K562 (cell line): Measurements from ENCODE around the gene MN1. TPM values are rescaled to one million over a fixed set of nuclear protein-coding genes. Genes with fewer than 3 reads are reported as not detected.

Experiments used
- ATAC-seq: fragments of 200-7000 bp; cut with Tn5 transposase; 3 replicates; pipeline ENCODE4 v1.9.1; 2020; ENCODE audit warnings: moderate library complexity
- BruUV-seq: library from RNA; stranded (reverse); fragments of 400-500 nt; replicated peaks from 2 replicates; lab custom pipeline; 2021; lab: Mats Ljungman, UMichigan
- CTCF ChIA-PET: fragments of 300-600 bp; formaldehyde crosslinking; extraction: SDS; loops from one replicate; lab custom pipeline; 2021; ENCODE audit warnings: low intra/inter-chr PET ratio; lab: Yijun Ruan, JAX
- POLR2A ChIA-PET: fragments of 300-600, 350-650 bp; sonication (Branson Sonifier 250); formaldehyde crosslinking; extraction: SDS; loops from one replicate; lab custom pipeline; 2021; ENCODE audit warnings: antibody characterized with exemption, inconsistent platforms; lab: Yijun Ruan, JAX
- DNase-seq, 4 experiments: peaks; one replicate each; pipeline versions ENCODE4 v3.0.0 to v3.0.0-alpha.2; 2011 to 2018; ENCODE audit warnings: low spot score in 3 of 4, mixed read lengths in 3 of 4; ENCODE audit errors: extremely low read depth in 1 of 4
- FAIRE-seq: peaks from 2 replicates; lab custom pipeline; 2011; peaks lifted over from hg19 to GRCh38; lab: Jason Lieb, UNC
- H2AFZ ChIP-seq: 2 replicates; pipeline ENCODE4 v1.6.0; 2011; ENCODE audit warnings: low read depth, low read length, control low read depth, inconsistent platforms
- H3K27ac ChIP-seq: fragments of 200-600 bp; 3 replicates; pipeline ENCODE4 v1.8.0; 2011; ENCODE audit warnings: low read depth, mild to moderate bottlenecking, control low read depth, inconsistent platforms, low read length, moderate library complexity, mixed read lengths; ENCODE audit errors: extremely low read depth
- H3K27me3 ChIP-seq, 2 experiments: fragments of 300-600 bp in 1 of 2; 2 replicates in 1 of 2; 3 replicates in 1 of 2; pipeline versions ENCODE4 v1.6.0 to v1.8.0; 2011; ENCODE audit warnings: inconsistent platforms in 2 of 2, low read length in 2 of 2, mild to moderate bottlenecking in 1 of 2, mixed read lengths in 1 of 2, moderate library complexity in 1 of 2; ENCODE audit not compliant: control insufficient read depth in 2 of 2, insufficient read depth in 2 of 2
- H3K36me3 ChIP-seq: fragments of 300-600 bp; 3 replicates; pipeline ENCODE4 v1.8.0; 2011; ENCODE audit warnings: mild to moderate bottlenecking, low read length, inconsistent platforms; ENCODE audit not compliant: control insufficient read depth, insufficient read depth
- H3K4me1 ChIP-seq, 2 experiments: fragments of 200-600 bp in 1 of 2; replicated peaks in 1 of 2; 2 replicates in 1 of 2; 3 replicates in 1 of 2; pipeline versions ENCODE4 v1.5.1 to v1.8.0; 2011; ENCODE audit warnings: inconsistent platforms in 2 of 2, low read length in 2 of 2, mild to moderate bottlenecking in 1 of 2, mixed read lengths in 1 of 2, moderate library complexity in 1 of 2; ENCODE audit not compliant: control insufficient read depth in 2 of 2, insufficient read depth in 2 of 2
- H3K4me2 ChIP-seq: 2 replicates; pipeline ENCODE4 v1.6.1; 2011; ENCODE audit warnings: low read length, control low read depth, inconsistent platforms, mixed read lengths; ENCODE audit not compliant: insufficient read depth
- H3K4me3 ChIP-seq: fragments of 200-600 bp; sonication (generic), shearing (Covaris generic); 2 replicates; pipeline ENCODE4 v1.5.1; 2016; ENCODE audit warnings: control low read depth, inconsistent platforms
- H3K79me2 ChIP-seq: fragments of 200-600 bp; 3 replicates; pipeline ENCODE4 v1.8.0; 2011; ENCODE audit warnings: low read length, inconsistent platforms; ENCODE audit not compliant: control insufficient read depth, insufficient read depth
- H3K9ac ChIP-seq, 2 experiments: 2 replicates each; pipeline versions ENCODE4 v1.6.0 to v1.6.1; 2011; ENCODE audit warnings: low read depth in 2 of 2, low read length in 2 of 2, control low read depth in 1 of 2, inconsistent platforms in 1 of 2, mild to moderate bottlenecking in 1 of 2, mixed read lengths in 1 of 2; ENCODE audit not compliant: insufficient read depth in 1 of 2
- H3K9me1 ChIP-seq: one replicate; pipeline ENCODE4 v1.6.0; 2011; ENCODE audit warnings: inconsistent platforms, mild to moderate bottlenecking, low read length, moderate library complexity; ENCODE audit not compliant: control insufficient read depth, insufficient read depth
- H3K9me3 ChIP-seq: replicated peaks from 2 replicates; pipeline ENCODE4 v1.5.1; 2011; ENCODE audit warnings: low read depth, low read length, inconsistent platforms; ENCODE audit not compliant: control insufficient read depth, insufficient read depth
- H4K20me1 ChIP-seq: replicated peaks from 2 replicates; pipeline ENCODE4 v1.6.1; 2011; ENCODE audit warnings: low read length, inconsistent platforms, mixed read lengths; ENCODE audit not compliant: control insufficient read depth, insufficient read depth
- PBX2 ChIP-seq, 2 experiments: IDR thresholded peaks in 1 of 2; conservative IDR thresholded peaks in 1 of 2; 2 replicates each; pipeline ENCODE4 v1.6.1; 2016; ENCODE audit warnings: low read depth in 2 of 2, mild to moderate bottlenecking in 1 of 2, missing compliant biosample characterization in 1 of 2, missing genetic modification characterization in 1 of 2, moderate library complexity in 1 of 2
- YY1 ChIP-seq, 3 experiments: IDR thresholded peaks; 2 replicates each; pipeline ENCODE4 v1.6.1; 2011; ENCODE audit warnings: low read length in 2 of 3, mild to moderate bottlenecking in 2 of 3, moderate library complexity in 2 of 3, borderline replicate concordance in 1 of 3, control low read depth in 1 of 3, low read depth in 1 of 3; ENCODE audit not compliant: insufficient read depth in 3 of 3, insufficient replicate concordance in 2 of 3, control insufficient read depth in 1 of 3, insufficient read length in 1 of 3; ENCODE audit errors: extremely low read depth in 1 of 3
- WGBS: fragments of 100-300 bp; shearing (Covaris generic); methylation state at CpG from one replicate; pipeline ENCODE4 v1.1.6; 2016; ENCODE audit warnings: low coverage, mixed read lengths; ENCODE audit not compliant: insufficient coverage; ENCODE audit errors: missing lambda C conversion rate; 5-methylcytosine and 5-hydroxymethylcytosine counted together
- in situ Hi-C: fragments of 300-500 bp; cut with MboI; formaldehyde crosslinking; loops from 4 replicates; pipeline ENCODE4 v1.15.0; 2018; ENCODE audit warnings: inconsistent platforms, mixed read lengths
- intact Hi-C: fragments of 100-400 bp; cut with micrococcal nuclease; formaldehyde crosslinking; loops from 2 replicates; pipeline ENCODE4 v1.14.2; 2022
- polyA plus RNA-seq, 8 experiments: library from polyadenylated mRNA; depleted of rRNA in 4 of 8; stranded (reverse) in 5 of 8; unstranded in 3 of 8; fragments of >200 nt; fragmentation: Nextera tagmentation in 2 of 8; fragmentation: Illumina TruSeq in 1 of 8; extraction: Ambion mirVana in 2 of 8; extraction: Trizol in 1 of 8; gene quantifications; 2 replicates each; pipeline versions ENCODE4 v1.2.1 to v1.2.3, GENCODE V29; 2011 to 2014; ENCODE audit warnings: inconsistent platforms in 1 of 8, missing spikeins in 1 of 8
- total RNA-seq, 7 experiments: library from RNA; depleted of rRNA in 6 of 7; stranded (reverse); fragments of >200 nt in 6 of 7; fragmentation: Illumina TruSeq in 2 of 7; extraction: Trizol in 2 of 7; gene quantifications; 2 replicates each; pipeline versions ENCODE4 v1.2.1 to v1.2.3, GENCODE V29; 2011 to 2021; ENCODE audit warnings: low replicate concordance in 1 of 7

MN1 gene
- total and polyA plus RNA-seq, 9 of the 15 experiments (the other 6 are each of a cell fraction or from before 2014, with no cell fraction given), result under 0.01 to 0.05 (median 0.03) TPM; not detected in 5

DNA sequence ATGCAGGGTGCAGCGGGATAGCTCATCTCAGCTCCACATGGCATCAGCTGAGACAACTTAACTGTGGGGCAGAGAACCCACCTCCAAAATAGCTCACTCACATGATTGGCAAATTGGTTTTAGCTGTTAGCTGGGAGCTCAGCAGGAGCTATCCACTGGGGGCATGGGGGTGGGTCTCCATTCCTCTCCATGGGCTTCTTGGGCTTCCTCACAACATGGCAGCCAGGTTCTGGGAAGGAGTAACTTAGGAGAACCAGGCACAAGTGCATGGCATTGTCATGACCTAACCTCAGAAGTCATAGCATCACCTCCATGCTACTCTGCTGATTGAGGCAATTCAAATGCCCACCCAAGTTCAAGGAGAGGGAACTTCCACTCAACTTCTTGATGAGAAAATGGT lies 85.5 kb downstream of the MN1 start:
- Histone ChIP-seq H3K4me3 (no peak overlapping the region), H3K9ac (no peak overlapping the region), H3K27ac (no peak overlapping the region), H2AFZ (no peak overlapping the region), H3K9me1 (no peaks in the 10 kb centered on the region)
- BruUV-seq, result no TSS peak
- in situ Hi-C loops, result no loop called here
- no peak for ATAC-seq
- peak in 1 of 3 experiments; percentile 60 for TF ChIP-seq YY1 (IDR thresholded peaks at IDR 0.05; ENCODE audit: borderline replicate concordance in 1 of 3, control insufficient read depth in 1 of 3, extremely low read depth in 1 of 3, insufficient read depth in 3 of 3, insufficient read length in 1 of 3, insufficient replicate concordance in 2 of 3, low read depth in 1 of 3, low read length in 2 of 3)
- no peak for TF ChIP-seq PBX2 (CRISPR knock-in tag; IDR thresholded peaks at IDR 0.05; ENCODE audit: low read depth)
- no peak for TF ChIP-seq PBX2 (tag; conservative IDR thresholded peaks at IDR 0.05; ENCODE audit: low read depth)
- TF ChIP-seq, all 486 proteins: peak for 1
- no peaks in the 10 kb centered on the region for H3K27me3 ChIP-seq
- DNase-seq (no peak), FAIRE-seq (no peak)
- no peak overlapping the region for H3K4me2 ChIP-seq
- H3K79me2 ChIP-seq, result no peaks in the 10 kb centered on the region
- no peaks in the 10 kb centered on the region for H3K36me3 ChIP-seq
- CTCF ChIA-PET, result no interaction called here
- 70% methylated on average over 1 of the region's 1 CpG for WGBS
- no peaks in the 10 kb centered on the region for H4K20me1 ChIP-seq
- intact Hi-C loops, result loop anchor here (5.0 kb wide), 1 partner anchor 49 kb away; no protein-coding TSS in a partner anchor
- POLR2A ChIA-PET, result no interaction called here
- H3K9me3 ChIP-seq, result no peaks in the 10 kb centered on the region
- peaks cover 23 to 26% of the 10 kb centered on the region in 2 experiments; a peak in 4 of 5 replicates for H3K4me1 ChIP-seq
